GM21390 (cell line): ENCODE data around the gene LRRC49.
A peak's percentile ranks its signal among the peaks of the same experiment; 100 is the strongest.
"Not testable (repeated sequence)": the region's sequence is repeated elsewhere in the genome, so short reads cannot be mapped to it uniquely, and the experiment has no call there.

Experiments used
- ATAC-seq: cut with Tn5 transposase; IDR thresholded peaks from one replicate; pipeline ENCODE4 v1.9.1; 2021; ENCODE audit not compliant: unreplicated experiment

Gene LRRC49

DNA sequence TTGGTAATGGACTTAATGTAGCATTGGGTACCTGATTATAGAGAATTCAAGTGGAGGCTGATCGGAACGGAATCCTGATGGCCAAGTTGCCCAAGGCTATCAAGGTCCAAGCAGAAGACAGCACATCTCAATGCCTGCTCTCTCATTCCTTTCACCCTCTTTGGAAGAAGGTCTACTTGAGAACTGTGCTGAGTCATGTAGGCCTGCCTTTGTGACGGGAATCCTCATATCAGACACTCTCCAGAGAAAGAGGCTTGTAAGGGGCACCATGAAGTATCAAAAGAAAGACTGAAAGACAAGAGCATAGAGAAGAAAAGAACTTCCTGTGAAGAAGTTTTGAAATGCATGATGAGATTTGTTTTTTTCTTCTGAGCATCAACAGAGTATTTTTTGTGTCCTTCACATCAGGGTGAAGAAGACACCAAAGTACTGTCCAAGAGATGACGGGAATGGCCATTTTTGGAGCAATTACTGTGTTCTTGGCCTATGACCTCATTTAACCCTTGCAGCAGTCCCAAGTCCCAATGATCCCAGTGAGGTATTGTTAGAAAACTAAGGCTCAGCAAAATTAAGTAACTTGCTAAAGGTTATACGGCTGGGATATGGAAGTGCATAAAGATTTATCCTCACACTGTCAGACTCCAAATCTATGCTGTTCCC lies 25.5 kb upstream of the LRRC49 start:
- ATAC-seq: no peak

DNA sequence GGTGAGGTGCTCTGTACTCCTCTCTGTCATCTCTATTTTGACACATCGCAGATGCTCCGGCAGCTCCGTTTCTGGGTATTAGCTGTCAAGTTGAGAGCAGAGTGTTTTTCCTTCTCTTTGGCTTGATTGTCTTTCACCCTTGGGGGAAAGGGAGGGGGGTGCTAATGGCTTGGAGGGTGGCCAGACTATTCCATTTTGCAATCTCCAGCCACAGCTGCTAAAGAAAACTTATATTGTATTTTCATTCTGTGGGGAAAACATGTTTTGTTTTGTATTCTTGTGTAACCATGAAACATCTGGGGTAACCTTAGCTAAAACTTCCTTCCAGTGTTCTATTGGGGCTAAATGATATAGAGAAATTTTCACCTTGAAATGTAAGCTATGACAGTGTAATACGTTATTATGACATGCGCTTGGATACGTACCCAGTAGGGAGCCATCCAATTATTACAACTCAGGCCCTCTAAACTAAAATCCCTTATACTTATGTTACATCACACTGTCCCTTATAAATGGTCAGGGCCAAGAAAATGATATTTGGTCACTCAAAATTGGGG lies 24.6 kb upstream of the LRRC49 start:
- no peak for ATAC-seq

DNA sequence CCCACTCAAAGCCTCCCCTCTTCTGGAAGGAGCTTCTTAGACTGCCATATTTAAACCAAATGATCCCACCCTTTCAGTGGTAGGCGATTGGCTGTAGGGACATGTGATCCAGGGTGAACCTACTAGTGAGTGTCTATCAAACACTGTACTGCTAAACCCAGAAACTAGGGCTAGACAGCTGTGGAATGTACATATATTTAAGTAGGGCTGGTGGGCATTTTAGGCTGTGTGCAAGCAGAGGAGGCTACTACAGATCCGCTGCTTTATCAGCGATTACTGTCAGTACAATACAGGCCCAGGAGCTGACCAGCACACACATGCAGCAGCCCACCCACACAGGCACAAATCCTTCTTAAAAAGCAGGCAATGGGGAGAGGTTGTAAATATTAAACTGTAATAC lies 23.3 kb upstream of the LRRC49 start:
- ATAC-seq: no peak

DNA sequence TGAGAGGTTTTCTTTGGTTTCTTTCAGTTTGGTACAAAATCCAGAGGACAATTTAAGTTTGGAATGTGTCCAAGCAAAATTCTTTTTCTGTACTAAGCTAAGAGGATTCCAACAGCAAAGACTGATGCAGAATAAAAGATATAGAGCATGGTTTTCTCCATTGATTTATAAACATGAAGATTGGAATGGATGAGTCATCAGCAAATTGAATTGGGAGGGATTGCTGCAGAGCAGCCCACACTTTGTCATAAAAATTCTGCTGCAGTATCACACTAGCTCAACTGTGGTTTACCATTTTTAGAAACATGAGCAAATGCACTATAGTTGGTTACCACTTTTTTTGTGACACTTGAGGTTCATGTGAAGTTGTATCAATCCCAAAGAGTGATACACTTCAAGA lies 22.6 kb upstream of the LRRC49 start:
- no peak for ATAC-seq

DNA sequence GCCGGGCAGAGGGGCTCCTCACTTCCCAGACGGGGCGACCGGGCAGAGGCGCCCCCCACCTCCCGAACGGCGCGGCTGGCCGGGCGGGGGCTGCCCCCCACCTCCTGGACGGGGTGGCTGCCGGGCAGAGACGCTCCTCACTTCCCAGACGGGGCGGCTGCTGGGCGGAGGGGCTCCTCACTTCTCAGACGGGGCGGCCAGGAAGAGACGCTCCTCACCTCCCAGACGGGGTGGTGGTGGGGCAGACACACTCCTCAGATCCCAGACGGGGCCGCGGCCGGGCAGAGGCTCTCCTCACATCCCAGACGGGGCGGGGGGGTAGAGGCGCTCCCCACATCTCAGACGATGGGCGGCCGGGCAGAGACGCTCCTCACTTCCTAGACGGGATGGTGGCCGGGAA lies 21.1 kb upstream of the LRRC49 start:
- ATAC-seq: not testable (repeated sequence)

DNA sequence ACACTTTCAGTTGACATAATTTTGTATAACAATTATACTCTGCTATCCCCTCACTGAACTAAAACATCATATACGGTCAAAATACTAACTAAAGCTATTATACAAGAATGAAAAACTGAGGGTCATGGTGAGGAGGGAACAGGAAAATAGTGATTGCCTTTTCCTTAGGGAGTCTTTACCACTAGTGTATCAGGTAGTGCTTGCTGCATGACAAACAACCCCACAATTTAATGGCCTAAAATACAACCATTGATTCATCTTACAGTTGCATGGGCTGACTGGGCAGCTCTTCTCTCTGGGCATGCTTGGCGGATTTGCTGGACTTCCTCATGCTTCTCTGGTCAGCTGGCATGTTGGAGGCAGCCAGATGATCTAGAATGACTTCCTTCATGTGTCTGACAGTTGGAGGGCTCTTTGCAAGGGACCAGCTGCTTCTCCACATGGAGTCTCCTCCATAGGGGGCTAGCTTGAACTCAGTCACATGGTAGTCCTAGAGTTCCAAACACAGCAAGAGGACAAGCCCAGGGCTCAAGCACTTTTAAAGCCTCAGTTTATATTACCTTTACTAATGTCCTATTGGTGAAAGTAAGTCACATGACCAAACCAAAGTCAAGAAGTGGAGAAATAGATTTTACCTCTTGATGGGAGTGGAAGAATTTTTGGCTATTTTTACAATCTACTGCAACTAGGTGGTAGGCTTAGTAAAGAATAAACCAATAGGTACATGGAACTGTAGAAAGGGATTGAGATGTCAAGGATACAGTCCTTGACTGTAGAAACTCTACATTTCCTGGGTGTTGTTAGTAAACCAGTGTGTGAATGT lies 19.2 kb upstream of the LRRC49 start:
- ATAC-seq: no peak

DNA sequence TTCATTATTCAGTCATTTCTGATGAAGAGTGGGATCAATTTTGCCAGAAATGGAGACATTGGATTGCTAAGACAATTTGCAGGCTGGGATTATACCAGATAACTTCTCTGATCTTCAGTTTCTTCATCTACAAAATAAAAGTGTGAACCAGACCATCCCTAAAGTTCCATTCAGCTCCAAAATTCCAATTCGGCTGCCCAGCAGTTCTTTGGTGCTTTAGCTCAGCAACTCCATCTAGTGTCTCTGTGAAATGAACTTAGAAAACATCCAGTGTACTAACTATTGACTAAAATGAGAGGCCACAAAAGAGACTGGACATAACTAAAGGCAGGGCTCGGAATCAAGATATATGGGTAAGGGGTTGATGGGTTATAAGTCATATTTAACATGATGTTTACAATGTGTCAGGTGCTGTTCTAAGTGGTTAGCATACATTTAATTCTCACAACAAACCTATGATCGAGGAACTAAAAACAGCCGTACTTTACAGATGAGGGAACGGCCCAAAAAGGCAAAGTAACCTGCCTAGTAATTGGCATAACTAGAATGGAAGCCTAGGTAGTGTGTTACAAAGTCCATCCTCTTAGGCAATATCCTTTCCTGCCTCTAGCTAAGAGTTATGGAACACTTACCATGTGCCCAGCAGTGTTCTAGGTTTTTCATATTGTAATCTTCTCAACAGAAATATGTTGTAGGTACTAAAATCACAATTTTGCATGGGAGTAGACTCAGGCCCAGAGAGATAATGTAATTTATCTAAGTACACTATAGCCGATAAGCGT lies 17.4 kb upstream of the LRRC49 start:
- no peak for ATAC-seq

DNA sequence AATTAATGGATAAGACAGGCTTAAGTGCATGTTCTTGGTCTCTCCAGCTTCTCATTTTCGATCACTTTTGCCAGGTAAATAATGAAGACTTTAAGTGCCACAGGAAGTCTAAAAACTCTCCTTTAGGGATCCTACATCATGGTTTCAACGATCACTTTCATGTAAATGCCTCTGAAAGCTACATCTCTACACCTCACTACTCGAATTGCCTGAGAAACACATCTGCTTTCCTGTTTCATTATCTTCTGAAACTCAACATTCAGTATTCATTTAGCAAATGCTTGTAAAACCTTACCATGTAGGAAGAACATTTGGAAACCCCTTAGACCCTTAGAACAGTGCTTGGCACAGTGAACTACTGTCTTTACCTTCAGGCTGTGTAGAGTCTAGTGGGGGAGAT lies 16.6 kb upstream of the LRRC49 start:
- no peak for ATAC-seq

DNA sequence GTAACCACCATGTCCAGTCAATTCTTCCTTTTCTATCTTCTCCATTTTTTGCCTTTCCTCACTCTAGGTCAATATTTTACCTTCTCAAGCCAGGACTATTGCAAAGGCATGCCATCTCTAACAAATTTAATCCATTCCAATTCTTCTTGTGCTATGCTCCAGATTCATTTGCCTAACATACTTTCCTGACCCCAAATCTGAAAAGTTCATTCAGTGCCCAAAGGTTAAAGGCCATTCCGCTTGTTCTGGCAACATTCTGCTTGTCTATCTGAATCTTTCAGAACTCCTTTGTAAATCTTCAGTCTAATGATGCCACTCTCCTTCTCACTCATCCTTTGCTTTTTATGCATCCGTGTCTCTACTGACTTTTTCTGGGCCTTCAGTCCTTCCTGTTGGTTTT lies 15.9 kb upstream of the LRRC49 start:
- ATAC-seq: no peak

DNA sequence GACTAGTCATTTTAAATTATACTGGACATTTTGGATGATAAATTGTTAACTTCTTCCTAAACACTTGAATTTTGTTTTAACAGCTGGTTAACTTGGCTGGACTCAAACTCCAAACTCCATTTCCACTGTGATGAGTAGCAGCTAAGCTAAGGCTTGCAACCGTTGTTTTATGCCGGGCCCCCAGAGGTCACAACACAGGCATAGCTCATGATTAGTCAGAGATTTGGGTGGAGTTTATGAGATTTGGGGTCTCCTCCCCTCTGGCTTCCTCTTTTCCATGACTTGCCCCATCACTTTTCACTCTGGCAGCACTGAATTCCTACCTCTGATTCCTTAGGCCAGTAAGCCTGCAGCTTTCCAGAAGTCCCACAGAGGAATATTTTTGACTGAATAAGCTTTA lies 13.2 kb upstream of the LRRC49 start:
- no peak for ATAC-seq

DNA sequence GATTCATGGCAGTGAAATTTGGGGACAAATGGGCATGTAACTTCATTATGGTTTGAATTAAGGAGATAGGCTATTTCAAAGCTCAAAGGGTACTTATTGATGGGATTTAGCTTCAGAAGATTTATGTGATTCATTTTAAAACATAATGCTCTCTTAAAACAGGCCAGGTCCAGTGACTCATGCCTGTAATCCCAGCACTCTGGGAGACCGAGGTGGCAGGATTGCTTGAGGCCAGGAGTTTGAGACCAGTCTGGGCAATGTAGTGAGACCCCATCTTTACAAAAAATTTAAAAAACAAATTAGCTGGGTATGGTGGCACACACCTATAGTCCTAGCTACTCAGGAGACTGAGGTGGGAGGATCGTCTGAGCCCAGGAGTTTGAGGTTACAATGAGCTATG lies 11.8 kb upstream of the LRRC49 start:
- no peak for ATAC-seq

DNA sequence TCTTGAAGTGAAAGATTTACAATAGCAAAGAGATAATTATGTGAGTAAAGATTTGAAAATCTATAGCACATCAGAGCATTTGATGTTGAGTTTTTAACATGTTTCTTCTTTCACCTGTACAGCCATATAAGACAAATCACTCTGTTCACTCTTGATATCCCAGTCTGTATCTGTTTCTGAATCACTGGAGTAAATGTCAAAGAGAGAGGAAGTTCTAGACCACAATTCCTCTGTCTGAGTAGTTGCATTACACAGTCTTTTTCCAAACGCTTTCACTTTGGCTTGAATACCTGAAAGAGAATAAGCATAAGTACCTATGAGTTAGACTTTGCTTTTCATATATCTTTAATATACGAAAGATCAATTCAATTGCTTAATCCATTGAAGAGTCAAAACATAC lies 10.3 kb upstream of the LRRC49 start:
- no peak for ATAC-seq

DNA sequence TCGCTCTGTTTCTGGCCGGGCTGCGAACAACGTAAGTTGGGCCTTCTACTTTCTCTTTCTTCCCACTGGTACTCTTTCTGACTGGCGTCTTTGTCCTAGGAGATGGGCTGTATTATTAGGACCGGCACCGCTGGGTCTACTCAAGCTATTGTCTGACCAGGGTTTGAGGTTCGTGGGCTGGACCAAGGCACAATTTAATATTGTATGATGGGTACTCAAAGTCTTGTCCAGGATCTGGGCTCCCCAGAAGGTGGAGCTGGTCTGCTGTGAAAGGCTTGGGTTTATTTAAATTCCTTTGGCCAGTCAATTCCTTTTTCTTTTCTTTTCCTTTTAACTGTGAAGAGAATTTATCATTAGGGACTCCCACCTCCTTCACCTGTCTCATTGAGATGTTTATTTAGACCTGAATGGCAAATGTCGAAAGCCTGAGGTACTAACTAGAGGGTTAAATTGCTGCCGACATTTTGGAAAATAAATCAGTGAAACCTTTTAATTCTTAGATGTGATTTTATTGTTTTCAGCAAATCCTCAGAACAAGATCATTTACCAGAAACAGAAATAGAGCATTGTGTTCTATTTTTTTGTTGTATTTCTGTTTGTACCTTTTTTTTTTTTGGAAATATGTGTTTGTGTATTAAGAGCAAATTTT lies 410 bp downstream of the LRRC49 start:
- ATAC-seq: peak; percentile 20

DNA sequence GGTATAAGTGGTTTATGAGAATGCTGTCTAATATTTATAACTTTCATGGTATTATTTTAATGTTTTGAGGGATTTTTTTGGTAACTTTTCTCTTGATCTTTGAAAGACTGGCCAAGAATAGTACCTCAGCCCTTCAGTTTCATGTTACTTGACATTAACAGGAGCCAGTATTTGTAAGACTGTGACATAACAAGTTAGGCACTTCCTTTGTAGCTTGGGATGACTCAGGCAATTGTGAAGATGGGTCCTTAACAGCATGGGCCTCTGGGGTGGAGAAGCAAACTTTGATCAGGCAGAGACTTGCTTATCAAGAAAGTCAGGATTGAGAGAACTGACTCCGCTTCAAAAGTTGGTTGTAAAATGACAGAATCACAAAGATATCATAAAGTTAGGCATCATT lies 9.5 kb downstream of the LRRC49 start:
- ATAC-seq: no peak

DNA sequence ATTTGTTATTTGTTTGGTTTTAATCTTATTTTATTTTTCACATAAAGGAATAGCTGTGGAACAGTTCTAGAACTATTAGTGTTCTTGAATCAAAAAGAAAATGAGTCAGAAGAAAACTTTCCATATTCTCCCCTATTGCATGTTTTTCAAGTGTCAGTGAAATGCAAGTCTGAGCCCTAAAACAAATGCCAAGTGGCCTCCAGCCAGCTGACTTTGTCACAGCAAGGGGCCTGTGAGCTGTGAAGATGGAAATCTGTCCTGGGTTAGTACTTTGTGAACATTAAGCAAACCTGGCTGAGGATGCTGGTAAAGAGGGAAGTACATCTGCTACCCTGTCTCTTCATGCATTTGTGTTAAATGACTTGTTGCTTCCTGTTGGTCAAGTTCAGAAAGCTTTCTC lies 14.2 kb downstream of the LRRC49 start:
- ATAC-seq: no peak

DNA sequence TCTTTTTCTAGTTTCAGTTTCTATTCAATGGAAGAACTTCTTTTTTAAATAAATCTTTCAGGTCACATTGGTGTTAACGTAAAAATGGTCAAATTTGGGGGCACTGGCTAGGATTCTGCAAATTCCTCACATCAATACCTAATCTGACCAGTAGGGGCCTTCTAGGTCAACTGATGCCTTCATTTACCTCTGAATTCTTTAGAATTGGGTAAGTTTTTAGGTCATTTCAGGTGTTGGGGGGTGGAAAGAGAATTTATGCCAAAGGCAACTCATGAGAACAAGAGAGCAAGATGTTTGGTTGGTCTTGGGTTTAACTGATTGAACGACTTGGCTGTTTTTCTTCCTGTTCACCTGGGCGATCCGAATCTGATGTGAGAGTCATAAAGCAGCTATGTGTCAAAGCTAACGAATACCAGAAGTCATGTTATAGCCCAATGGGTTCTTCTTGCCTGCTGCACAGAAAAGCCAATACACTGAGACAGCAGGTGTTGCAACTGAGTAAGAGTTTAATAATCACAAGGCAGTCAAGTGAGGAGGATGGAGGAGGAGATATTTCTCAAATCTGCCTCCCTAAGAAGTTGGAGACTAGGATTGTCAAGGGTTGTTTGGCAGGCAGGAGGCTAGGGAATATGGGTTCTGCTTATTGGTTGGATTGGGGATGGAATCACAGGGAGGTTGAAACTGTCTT lies 15.3 kb downstream of the LRRC49 start:
- ATAC-seq: no peak

DNA sequence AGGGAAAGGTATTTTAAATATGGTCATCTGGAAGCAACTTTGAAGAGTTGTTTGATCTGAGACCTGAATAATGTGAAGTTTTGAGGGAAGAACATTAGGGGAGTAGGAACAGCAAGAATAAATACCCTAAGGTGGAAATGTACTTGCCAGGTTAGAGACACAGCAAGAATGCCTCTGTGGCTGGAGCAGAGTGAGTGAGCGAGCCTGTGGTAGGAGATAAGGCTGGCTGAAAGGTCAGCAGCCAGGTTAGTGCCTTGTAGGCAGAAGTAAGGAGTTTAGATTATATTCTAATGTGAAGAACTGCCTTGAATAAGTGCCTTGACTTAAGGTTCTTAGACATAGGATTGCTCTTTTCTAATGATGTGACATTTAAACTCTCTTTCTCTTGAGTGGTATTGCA lies 18.3 kb downstream of the LRRC49 start:
- ATAC-seq: no peak

DNA sequence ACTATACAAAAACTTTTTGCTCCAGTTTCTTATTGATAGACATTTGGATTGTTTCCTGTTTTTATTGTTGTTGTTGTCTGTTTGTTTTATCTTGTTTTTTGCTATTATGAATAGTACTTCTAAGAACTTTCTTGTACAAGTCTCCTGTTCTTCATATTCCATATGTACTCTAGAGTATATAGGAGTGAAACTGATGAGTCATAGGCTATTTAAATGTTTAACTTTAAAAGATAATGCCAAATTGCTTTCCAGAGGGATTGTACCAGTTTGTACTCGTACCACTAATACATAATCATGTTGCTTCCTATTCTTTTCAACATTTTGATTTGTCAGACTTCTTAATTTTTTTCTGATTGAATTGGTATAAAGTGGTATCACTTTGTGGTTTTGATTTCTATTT lies 19.6 kb downstream of the LRRC49 start:
- no peak for ATAC-seq

DNA sequence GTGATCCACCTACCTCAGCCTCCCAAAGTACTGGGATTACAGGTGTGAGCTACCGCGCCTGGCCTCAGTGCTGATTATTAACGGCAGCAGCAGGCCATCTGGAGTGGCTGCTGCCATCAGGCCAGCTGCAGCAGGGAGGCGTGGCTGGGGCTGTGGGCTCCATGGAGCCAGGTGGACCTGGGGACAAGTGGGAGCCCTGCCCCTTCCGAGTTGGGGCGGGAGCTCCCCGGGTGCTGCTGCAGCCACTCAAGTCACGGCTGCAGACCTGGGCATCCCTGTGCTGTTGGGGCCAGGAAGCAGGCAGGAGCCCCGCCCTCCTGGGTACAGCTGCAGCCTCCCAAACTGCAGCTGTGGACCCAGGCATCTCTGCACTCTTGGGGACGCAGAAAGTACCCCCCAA lies 23.9 kb downstream of the LRRC49 start:
- ATAC-seq: no peak

DNA sequence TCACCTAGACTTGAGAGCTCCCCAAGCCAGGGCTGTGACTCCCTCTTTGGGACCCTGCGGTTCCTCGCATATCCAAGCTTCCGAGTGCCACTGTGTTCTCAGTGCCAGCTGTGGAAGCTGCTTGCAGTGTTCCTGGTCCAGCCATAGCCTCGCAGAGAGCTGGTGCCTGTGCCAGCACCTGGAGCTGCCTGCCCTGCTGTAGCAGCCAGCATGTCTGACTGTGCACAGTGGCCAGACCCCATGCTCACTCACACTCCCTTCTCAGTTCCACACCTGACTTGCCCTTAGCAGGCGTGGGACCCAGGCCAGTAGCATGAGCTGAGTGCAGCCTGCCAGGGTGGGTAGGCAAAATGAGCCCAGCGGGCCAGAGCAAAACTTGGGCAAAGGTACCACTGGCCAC lies 25.3 kb downstream of the LRRC49 start:
- no peak for ATAC-seq
